Liver (tissue), 9 donors: ENCODE measurements around the gene GDPD5. TPM values are rescaled to one million over a fixed set of nuclear protein-coding genes. Genes with fewer than 3 reads are reported as not detected.

Experiments used
- DNase-seq: peaks from one replicate; pipeline ENCODE4 v3.0.0-alpha.2; 2017; ENCODE audit warnings: low spot score
- H3K27ac ChIP-seq, 2 donors: one replicate each; pipeline ENCODE4 v1.7.0; 2013; ENCODE audit warnings: inconsistent platforms in 2 of 2, low read length in 2 of 2, control low read depth in 1 of 2, low read depth in 1 of 2, mild to moderate bottlenecking in 1 of 2
- H3K27me3 ChIP-seq, 4 donors: one replicate each; pipeline versions ENCODE4 v1.6.1 to v1.7.0; 2013; ENCODE audit warnings: low read length in 3 of 4, inconsistent platforms in 1 of 4, mild to moderate bottlenecking in 1 of 4, moderate library complexity in 1 of 4; ENCODE audit not compliant: control insufficient read depth in 4 of 4, insufficient read depth in 4 of 4
- H3K36me3 ChIP-seq, 4 donors: one replicate each; pipeline versions ENCODE4 v1.6.1 to v1.7.0; 2013; ENCODE audit warnings: low read length in 3 of 4, mild to moderate bottlenecking in 3 of 4, low read depth in 1 of 4, moderate library complexity in 1 of 4; ENCODE audit not compliant: control insufficient read depth in 4 of 4, insufficient read depth in 3 of 4
- H3K4me1 ChIP-seq, 4 donors: one replicate each; pipeline versions ENCODE4 v1.6.1 to v1.7.0; 2013; ENCODE audit warnings: low read length in 3 of 4, mild to moderate bottlenecking in 3 of 4, moderate library complexity in 1 of 4; ENCODE audit not compliant: control insufficient read depth in 4 of 4, insufficient read depth in 4 of 4
- H3K4me3 ChIP-seq, 3 donors: one replicate each; pipeline versions ENCODE4 v1.6.1 to v1.7.0; 2013; ENCODE audit warnings: low read length in 3 of 3, control low read depth in 1 of 3, low read depth in 1 of 3, mild to moderate bottlenecking in 1 of 3
- H3K9ac ChIP-seq, 2 donors: one replicate each; pipeline ENCODE4 v1.7.0; 2013; ENCODE audit warnings: low read length in 2 of 2, mild to moderate bottlenecking in 2 of 2, moderate library complexity in 2 of 2, control low read depth in 1 of 2, low read depth in 1 of 2
- H3K9me3 ChIP-seq, 4 donors: one replicate each; pipeline versions ENCODE4 v1.6.1 to v1.7.0; 2013; ENCODE audit warnings: low read length in 3 of 4; ENCODE audit not compliant: control insufficient read depth in 4 of 4
- EGR1 ChIP-seq, 2 donors: IDR thresholded peaks; 2 replicates each; pipeline ENCODE4 v1.6.1; 2016 to 2018; ENCODE audit warnings: antibody characterized with exemption in 2 of 2, low read depth in 2 of 2
- FOXA1 ChIP-seq: IDR thresholded peaks from 2 replicates; pipeline ENCODE4 v1.6.1; 2016; ENCODE audit warnings: antibody characterized with exemption
- GABPA ChIP-seq, 2 donors: IDR thresholded peaks in 1 of 2; conservative IDR thresholded peaks in 1 of 2; 2 replicates each; pipeline ENCODE4 v1.6.1; 2016; ENCODE audit warnings: antibody characterized with exemption in 2 of 2, mild to moderate bottlenecking in 1 of 2, moderate library complexity in 1 of 2
- HNF4A ChIP-seq, 2 donors: conservative IDR thresholded peaks; 2 replicates each; pipeline ENCODE4 v1.6.1; 2016; ENCODE audit warnings: antibody characterized with exemption in 2 of 2, mild to moderate bottlenecking in 2 of 2
- HNF4G ChIP-seq: IDR thresholded peaks from 2 replicates; pipeline ENCODE4 v1.6.1; 2016; ENCODE audit warnings: antibody characterized with exemption
- JUND ChIP-seq, 2 donors: IDR thresholded peaks; 2 replicates each; pipeline ENCODE4 v1.6.1; 2016; ENCODE audit warnings: antibody characterized with exemption in 2 of 2
- RAD21 ChIP-seq, 2 donors: IDR thresholded peaks; 2 replicates each; pipeline ENCODE4 v1.6.1; 2016; ENCODE audit warnings: antibody characterized with exemption in 2 of 2, mild to moderate bottlenecking in 2 of 2
- RXRA ChIP-seq, 2 donors: IDR thresholded peaks; 2 replicates each; pipeline ENCODE4 v1.6.1; 2017 to 2018; ENCODE audit warnings: antibody characterized with exemption in 2 of 2, mild to moderate bottlenecking in 1 of 2
- SP1 ChIP-seq: IDR thresholded peaks from 2 replicates; pipeline ENCODE4 v1.6.1; 2018; ENCODE audit warnings: antibody characterized with exemption, mild to moderate bottlenecking
- YY1 ChIP-seq: IDR thresholded peaks from 2 replicates; pipeline ENCODE4 v1.6.1; 2016; ENCODE audit warnings: antibody characterized with exemption, mild to moderate bottlenecking
- WGBS: extraction: QIAGEN DNeasy Blood & Tissue Kit; methylation state at CpG from one replicate; pipeline ENCODE4 v1.1.7; 2013; 5-methylcytosine and 5-hydroxymethylcytosine counted together
- polyA plus RNA-seq, 2 donors: library from polyadenylated mRNA; stranded (reverse) in 1 of 2; unstranded in 1 of 2; fragments of 200-250 nt in 1 of 2; fragments of >200 nt in 1 of 2; fragmentation: Nextera tagmentation in 1 of 2; extraction: Ambion mirVana in 1 of 2; gene quantifications; one replicate each; pipeline versions ENCODE4 v1.2.1 to v1.2.3, GENCODE V29; 2013 to 2015
- total RNA-seq, 2 donors: library from RNA; depleted of rRNA; stranded (reverse); fragments of >200 nt; gene quantifications; one replicate each; pipeline ENCODE4 v1.2.3, GENCODE V29; 2014
- TF ChIP-seq, protein P1 (sequence below): IDR thresholded peaks from 2 replicates; pipeline ENCODE4 v1.6.1; 2016; ENCODE audit warnings: antibody characterized with exemption
- TF ChIP-seq, protein P2 (sequence below): IDR thresholded peaks from 2 replicates; pipeline ENCODE4 v1.6.1; 2016; ENCODE audit warnings: antibody characterized with exemption
- TF ChIP-seq, protein P3 (sequence below): fragments of 150-350 bp; IDR thresholded peaks from 2 replicates; pipeline ENCODE4 v1.5.1; 2017; ENCODE audit warnings: improper control_type of control experiment, low read depth, low read length; ENCODE audit not compliant: missing input control
- TF ChIP-seq, protein P4 (sequence below): IDR thresholded peaks from 2 replicates; pipeline ENCODE4 v1.6.1; 2016; ENCODE audit warnings: antibody characterized with exemption
- donor health status: healthy.
- donor health status: healthy.
- donor health status: healthy.
- donor health status: healthy.
- donor health status: healthy.

The GDPD5 gene
- total and polyA plus RNA-seq, 4 donors, result 3.0 to 22.8 (median 4.2) TPM

DNA sequence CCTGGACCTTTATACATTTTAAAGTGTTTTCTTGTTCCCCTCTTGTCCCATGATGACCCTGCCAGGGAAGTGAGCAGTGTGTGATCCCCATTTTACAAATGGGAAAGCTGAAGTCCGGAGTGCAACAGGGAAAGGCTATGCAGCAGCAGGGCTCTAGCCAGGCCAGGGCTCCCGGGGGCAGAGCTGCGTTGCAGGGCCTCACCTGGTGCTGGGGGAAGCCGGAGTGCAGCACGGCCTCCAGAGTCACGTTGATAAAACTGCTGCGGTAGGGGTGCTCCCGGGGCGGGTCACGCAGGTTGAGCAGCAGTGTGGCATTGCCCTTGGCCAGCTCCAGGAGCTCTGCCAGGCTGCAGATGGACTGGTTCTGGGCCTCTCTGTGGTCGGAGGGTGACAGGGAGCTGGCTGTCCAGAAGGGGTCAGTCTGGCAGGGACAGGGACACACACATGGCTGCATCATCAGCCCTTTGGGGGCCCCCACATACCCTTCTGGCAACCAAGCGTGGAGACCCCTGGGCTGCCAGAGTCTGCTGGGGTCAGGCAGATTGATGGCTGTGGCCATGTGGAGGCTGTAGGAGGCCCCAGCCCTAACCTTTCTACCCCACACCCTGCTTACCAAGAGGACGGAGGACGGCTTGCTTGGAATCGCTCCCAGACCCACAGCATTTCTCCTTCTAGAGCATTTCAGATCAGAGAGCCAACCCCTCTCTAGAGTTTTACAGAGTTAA lies 83.4 kb downstream of the GDPD5 start:
- 90% methylated on average over 15 of the region's 15 CpGs for WGBS
- Histone ChIP-seq H3K36me3 (no peaks in the 10 kb centered on the region), H3K9me3 (no peaks in the 10 kb centered on the region), H3K27me3 (no peaks in the 10 kb centered on the region), H3K4me3 (no peak overlapping the region), H3K9ac (no peak overlapping the region), H3K27ac (no peak overlapping the region), H3K4me1 (no peaks in the 10 kb centered on the region)
- no peak for TF ChIP-seq JUND (IDR thresholded peaks at IDR 0.05)
- no peak for DNase-seq

DNA sequence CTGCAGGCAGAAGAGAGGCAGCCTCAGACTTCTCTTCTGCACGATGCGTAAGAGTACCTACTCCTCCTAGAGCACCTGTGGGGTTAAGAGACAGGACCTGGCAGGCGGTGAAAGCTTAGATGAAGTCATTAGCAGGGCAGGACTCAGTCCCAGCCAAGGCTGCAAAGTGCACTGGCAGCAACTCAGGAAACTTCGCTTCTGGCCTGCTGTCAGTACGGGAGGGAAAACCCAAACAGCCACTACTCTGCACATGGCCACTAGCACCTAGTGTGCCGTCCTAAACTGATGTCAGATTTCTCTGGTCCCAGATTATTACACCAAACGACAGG lies 84.0 kb downstream of the GDPD5 start:
- Histone ChIP-seq H3K4me3 (no peak overlapping the region), H3K9ac (no peak overlapping the region), H3K36me3 (no peaks in the 10 kb centered on the region), H3K4me1 (no peaks in the 10 kb centered on the region), H3K27me3 (no peaks in the 10 kb centered on the region), H3K27ac (no peak overlapping the region), H3K9me3 (no peaks in the 10 kb centered on the region)
- TF ChIP-seq EGR1 (IDR thresholded peaks at IDR 0.05; ENCODE audit: low read depth in 2 of 2) (no peak), JUND (IDR thresholded peaks at IDR 0.05) (no peak)
- WGBS, result 77% methylated on average over 7 of the region's 7 CpGs
- no peak for DNase-seq

DNA sequence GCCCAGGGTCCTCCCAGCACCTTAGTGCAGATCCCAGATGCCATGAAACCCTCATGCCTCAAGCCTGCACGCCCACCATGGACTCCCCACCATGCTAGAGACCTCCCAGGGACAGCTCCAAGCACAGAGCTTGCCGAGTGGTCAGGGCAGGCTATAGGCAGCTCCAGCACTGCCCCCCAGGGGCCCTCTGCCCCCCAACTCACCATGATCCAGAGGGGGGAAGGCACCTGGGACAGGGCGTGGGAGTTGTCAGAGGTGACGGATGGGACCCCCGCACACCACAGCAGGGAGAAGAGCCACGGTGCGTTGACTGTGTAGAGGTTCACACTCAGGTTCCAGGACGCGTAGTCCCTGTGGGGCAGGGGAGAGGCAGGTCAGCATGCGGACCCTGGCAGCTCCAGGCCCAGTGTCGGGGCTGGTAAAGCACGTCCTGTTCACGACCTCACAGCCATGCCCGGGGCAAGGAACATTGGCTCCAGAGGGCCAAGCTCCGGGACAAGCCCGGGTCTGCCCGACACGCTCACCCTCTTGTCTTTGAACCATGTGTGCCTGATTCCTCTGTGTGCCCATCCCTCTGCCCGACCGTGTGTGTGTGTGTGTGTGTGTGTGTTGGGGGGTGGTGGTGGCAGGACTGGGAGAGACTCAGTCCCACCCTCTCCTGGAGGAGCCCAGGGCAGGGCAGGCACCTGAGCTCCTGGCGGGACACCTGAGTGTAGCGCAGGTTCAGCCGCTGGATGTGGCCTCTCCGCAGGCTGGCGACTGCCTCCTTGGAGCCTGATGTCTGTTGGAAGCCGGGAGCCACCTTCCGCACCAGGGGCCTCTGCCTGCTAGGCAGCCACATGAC lies 84.6 kb downstream of the GDPD5 start:
- TF ChIP-seq HNF4A (conservative IDR thresholded peaks at IDR 0.05) (no peak), SP1 (no peak), GABPA (IDR thresholded peaks at IDR 0.05 in 1 of 2, conservative IDR thresholded peaks at IDR 0.05 in 1 of 2) (no peak), RXRA (IDR thresholded peaks at IDR 0.05) (no peak), HNF4G (no peak), EGR1 (IDR thresholded peaks at IDR 0.05; ENCODE audit: low read depth in 2 of 2) (no peak), FOXA1 (no peak), RAD21 (IDR thresholded peaks at IDR 0.05) (no peak), YY1 (no peak)
- TF ChIP-seq, protein P1, sequence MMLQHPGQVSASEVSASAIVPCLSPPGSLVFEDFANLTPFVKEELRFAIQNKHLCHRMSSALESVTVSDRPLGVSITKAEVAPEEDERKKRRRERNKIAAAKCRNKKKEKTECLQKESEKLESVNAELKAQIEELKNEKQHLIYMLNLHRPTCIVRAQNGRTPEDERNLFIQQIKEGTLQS, result no peak
- TF ChIP-seq, protein P2, sequence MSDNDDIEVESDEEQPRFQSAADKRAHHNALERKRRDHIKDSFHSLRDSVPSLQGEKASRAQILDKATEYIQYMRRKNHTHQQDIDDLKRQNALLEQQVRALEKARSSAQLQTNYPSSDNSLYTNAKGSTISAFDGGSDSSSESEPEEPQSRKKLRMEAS, result no peak
- TF ChIP-seq, protein P3, sequence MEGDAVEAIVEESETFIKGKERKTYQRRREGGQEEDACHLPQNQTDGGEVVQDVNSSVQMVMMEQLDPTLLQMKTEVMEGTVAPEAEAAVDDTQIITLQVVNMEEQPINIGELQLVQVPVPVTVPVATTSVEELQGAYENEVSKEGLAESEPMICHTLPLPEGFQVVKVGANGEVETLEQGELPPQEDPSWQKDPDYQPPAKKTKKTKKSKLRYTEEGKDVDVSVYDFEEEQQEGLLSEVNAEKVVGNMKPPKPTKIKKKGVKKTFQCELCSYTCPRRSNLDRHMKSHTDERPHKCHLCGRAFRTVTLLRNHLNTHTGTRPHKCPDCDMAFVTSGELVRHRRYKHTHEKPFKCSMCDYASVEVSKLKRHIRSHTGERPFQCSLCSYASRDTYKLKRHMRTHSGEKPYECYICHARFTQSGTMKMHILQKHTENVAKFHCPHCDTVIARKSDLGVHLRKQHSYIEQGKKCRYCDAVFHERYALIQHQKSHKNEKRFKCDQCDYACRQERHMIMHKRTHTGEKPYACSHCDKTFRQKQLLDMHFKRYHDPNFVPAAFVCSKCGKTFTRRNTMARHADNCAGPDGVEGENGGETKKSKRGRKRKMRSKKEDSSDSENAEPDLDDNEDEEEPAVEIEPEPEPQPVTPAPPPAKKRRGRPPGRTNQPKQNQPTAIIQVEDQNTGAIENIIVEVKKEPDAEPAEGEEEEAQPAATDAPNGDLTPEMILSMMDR, result no peak
- TF ChIP-seq, protein P4, sequence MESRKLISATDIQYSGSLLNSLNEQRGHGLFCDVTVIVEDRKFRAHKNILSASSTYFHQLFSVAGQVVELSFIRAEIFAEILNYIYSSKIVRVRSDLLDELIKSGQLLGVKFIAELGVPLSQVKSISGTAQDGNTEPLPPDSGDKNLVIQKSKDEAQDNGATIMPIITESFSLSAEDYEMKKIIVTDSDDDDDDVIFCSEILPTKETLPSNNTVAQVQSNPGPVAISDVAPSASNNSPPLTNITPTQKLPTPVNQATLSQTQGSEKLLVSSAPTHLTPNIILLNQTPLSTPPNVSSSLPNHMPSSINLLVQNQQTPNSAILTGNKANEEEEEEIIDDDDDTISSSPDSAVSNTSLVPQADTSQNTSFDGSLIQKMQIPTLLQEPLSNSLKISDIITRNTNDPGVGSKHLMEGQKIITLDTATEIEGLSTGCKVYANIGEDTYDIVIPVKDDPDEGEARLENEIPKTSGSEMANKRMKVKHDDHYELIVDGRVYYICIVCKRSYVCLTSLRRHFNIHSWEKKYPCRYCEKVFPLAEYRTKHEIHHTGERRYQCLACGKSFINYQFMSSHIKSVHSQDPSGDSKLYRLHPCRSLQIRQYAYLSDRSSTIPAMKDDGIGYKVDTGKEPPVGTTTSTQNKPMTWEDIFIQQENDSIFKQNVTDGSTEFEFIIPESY, result no peak
- Histone ChIP-seq H3K36me3 (no peaks in the 10 kb centered on the region), H3K9ac (no peak overlapping the region), H3K4me3 (no peak overlapping the region), H3K9me3 (no peaks in the 10 kb centered on the region), H3K27me3 (no peaks in the 10 kb centered on the region), H3K4me1 (no peaks in the 10 kb centered on the region), H3K27ac (no peak overlapping the region)
- 87% methylated on average over 27 of the region's 27 CpGs for WGBS
- DNase-seq, result no peak
